HG02678 (cell line): ENCODE measurements around the gene NEK7.
"Not testable (repeated sequence)": the region's sequence is repeated elsewhere in the genome, so short reads cannot be mapped to it uniquely, and the experiment has no call there.

Experiments
- ATAC-seq: cut with Tn5 transposase; IDR thresholded peaks from one replicate; pipeline ENCODE4 v1.9.1; 2021; ENCODE audit warnings: mild to moderate bottlenecking, moderate library complexity; ENCODE audit not compliant: unreplicated experiment

NEK7 gene

DNA sequence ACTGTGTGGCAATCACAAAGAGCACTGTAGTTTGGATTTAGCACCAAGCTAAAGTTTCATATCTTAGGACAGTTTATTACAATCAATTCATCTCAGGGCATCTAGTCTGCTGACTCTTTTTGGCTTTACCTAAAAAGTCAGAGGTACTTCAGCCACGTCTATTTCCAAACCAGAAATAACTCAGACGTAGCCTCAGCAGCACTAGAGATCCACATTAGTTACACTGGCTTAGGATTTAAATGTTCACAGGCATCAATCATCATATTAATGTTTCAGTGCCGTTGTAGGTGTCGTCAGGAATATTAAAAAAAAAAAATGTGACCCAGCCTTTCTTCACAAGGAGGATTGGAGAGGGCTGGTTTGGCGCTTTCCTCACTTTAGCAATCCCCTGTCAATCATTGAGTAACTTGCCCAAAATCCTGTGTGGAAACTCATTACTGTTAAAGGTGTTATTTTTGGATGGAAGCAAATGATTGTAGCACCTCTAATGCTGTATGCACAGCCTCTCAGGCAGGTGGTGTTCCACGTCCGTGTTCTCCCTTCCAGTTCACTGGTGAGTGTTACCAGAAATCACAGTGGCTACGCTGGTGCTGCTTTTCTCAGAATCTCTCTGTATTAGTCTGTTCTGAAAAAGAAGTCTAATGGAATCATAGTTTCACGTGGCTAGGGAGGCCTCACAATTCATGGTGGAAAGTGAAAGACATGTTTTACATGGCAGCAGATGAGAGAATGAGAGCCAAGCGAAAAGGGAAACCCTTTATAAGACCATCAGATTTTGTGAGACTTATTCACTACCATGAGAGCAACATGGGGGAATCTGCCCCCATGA, 45.4 kb downstream of the NEK7 start:
- ATAC-seq = peak; percentile 88

DNA sequence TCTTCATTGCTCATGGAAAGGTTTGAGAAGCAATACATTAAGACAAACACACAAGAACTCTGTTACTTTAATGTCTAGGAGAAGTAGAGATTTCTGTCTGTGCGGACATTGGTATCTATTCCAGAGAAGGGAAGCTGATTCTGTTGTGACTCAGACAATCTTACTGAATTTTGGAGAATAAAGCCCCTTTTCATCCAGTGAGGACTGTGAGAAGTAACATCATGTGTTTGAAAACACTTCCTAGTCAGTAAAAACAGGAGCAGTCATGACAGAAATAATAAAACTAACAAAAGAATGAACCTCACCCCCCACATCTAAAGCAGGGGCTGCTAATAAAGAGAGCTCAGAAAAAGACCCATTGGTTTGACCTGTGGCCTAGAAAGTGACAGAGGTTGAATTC, 46.6 kb downstream of the NEK7 start:
- ATAC-seq = no peak

GRCh38 chr1:198205016-198205684, 48.4 kb downstream of the NEK7 start:
- ATAC-seq = no peak

DNA sequence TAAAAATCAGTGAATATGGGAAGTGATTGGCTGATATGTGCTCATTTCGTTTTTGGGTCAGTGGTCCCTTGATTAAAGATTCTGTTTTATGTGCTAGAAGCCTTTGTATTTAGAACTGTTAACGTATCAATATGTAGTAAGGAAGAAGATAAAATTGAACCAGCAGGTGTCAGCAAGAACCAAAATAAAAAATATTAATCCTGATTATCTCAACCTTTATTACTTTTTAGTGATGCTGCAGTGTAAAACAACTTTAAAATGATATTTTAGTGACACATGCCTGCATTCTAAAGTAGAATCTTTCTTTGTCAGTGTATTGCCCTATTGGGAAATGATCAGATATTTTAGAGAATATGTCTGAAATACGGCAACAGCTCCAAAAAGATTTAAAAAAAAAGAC, 49.5 kb downstream of the NEK7 start:
- ATAC-seq = no peak

DNA sequence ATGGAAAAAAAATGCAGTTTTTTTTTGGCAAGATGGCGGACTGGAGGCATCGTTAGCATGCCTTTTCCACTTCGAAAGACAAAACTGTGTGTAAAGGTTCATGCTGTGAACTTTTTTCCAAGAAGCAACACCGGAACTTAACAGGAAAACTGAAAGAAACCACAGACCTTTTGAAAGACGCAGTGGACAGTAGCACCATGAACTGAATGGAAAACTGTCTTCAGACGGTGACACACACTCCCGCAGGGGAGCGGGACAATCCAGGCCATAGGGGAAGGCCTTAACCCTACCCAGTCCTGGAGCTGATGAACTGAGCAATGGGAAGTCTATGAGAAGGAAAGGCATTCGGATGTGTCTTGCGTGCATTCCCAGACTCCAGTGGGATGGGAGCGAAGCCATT, 54.9 kb downstream of the NEK7 start:
- ATAC-seq = no peak

DNA sequence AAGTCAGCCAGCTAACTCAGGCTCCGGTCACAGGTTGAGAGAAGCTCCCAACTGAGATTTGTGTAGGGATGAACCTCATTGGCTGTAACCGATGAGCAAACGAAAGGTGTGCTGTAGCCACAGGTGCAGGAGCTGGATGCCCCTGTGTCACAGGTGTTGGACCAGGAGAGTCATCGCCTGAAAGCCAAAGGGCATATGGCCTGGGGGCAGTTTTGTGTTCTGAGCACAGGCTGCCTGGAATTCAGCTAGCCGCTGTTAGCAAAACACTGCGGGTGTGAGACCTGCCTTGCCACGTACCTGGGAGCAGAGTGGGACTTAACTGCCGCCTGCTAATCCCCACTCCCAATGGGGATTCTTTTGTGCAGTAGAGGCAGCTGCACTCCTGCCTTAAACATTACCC, 55.3 kb downstream of the NEK7 start:
- ATAC-seq = no peak

- no peak for ATAC-seq
Observed at GRCh38 chr1:198212675-198213074, 55.9 kb downstream of the NEK7 start.

DNA sequence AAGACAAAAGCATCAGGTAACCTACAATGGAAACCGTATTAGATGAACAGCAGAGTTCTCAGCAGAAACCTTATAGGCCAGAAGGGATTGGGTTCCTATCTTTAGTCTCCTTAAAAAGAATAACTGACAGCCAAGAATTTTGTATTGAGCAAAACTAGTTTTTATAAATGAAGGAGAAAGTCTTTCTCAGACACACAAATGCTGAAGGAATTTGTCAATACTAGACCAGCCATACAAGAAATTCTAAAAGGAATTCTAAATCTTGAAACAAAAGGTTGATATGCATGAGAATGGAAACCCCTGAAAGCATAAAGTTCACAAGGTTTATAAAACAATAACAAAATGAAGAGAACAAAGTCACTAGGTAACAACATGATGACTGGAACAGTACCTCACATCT, 58.1 kb downstream of the NEK7 start:
- no peak for ATAC-seq

DNA sequence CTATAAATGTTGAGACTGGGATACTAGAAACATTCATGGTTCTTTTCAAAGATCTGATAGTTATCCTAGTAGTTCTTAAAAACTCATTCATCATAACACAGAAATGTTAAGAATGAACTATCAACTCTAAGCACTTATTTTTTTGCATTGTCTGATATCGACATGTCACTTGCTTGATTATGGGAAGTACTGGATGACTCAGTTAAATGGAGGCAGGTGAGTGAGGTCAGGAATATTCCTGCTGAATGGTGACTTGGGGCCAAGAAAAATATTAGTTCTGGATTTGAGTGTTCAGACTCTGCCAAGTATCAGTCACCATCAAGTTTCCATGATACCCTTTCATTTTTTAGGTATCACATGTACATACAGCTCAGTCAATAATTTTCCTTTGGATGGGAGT, 63.6 kb downstream of the NEK7 start:
- ATAC-seq = no peak

DNA sequence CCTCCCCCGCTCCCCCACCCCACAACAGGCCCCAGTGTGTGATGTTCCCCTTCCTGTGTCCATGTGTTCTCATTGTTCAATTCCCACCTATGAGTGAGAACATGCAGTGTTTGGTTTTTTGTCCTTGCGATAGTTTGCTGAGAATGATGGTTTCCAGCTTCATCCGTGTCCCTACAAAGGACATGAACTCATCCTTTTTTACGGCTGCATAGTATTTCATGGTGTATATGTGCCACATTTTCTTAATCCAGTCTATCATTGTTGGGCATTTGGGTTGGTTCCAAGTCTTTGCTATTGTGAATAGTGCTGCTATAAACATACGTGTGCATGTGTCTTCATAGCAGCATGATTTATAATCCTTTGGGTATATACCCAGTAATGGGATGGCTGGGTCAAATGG, 70.2 kb downstream of the NEK7 start:
- not testable (repeated sequence) for ATAC-seq

- ATAC-seq = not testable (repeated sequence)
Observed at GRCh38 chr1:198227454-198227853, 70.7 kb downstream of the NEK7 start.

- ATAC-seq = no peak
Observed at GRCh38 chr1:198228925-198229324, 72.1 kb downstream of the NEK7 start.

- no peak for ATAC-seq
Observed at GRCh38 chr1:198231779-198232178, 75.0 kb downstream of the NEK7 start.

GRCh38 chr1:198232378-198232777, 75.6 kb downstream of the NEK7 start:
- ATAC-seq = no peak

- no peak for ATAC-seq
Observed at GRCh38 chr1:198232940-198233675, 76.3 kb downstream of the NEK7 start.

- ATAC-seq = peak; percentile 63
Observed at GRCh38 chr1:198234520-198235251, 77.9 kb downstream of the NEK7 start.

- no peak for ATAC-seq
Observed at GRCh38 chr1:198238121-198238520, 81.3 kb downstream of the NEK7 start.

DNA sequence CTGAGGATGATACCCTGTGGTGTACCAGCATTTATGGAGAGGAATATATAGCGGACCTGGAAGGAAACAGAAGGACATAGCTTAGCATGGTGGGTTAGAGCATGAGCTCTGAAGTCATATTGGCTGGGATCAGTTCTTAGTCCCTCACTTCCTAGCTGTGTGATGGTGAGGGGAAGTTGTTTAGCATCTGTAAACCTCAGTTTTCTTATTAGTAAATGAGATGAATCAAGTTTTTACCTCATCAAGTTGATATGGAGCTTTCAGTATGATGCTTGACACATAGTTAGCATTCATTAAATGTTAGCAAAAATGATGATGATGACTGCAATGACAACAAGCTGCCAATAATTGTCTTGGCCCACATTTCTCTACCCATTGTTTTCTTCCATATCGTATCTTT, 84.8 kb downstream of the NEK7 start:
- no peak for ATAC-seq

DNA sequence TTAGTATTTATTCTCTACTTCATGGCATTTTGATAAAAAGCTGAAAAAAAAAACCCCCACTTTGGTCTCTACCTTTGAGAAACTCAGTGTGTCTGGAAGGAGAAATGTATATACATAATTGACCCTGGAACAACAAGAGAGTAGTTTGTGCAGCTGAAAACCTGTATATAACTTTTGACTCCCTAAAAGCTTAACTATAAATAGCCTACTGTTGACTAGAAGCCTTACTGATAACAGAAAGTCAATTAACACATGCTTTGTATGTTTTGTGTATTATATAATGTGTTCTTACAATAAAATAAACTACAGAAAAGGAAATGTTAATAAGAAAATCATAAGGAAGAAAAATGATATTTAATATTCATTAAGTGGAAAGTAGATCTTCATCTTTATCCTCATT, 88.0 kb downstream of the NEK7 start:
- no peak for ATAC-seq

DNA sequence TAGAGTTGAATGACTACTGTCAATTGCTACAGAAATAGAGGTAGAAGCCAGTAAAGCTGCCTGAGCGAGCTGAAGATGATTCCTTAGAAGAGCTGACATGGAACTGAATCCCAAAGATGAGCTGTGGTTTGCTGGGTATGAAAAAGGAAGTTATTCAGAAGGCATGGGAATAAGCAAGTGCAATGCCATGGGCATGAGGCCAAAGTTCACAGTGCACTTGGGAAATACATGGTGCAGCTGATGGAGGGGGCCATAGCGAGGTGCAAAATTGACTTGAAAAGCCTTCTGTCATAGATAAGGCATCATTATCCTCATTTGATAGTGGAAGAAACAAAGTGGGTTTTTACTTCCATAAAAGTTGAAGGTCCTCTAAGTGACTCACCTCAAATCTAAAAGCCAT, 88.6 kb downstream of the NEK7 start:
- no peak for ATAC-seq

DNA sequence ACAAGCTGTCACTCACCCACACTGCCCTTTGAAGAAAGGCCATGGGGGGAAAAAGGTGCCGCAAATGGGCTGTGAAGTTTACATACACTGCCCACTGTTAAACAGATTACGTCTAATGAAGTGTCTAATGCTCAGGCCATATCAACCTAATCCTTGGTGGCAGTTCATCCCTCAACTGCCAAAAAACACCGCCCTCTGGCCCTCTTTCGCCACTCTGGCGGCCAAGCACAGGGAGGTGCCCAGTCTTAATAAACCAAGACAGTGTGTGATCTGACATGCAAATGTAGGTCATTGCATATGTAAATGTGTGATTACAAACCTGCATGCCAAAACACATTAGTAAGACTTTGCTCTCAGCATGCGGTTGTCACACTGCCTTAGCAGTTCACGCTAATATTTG, 89.5 kb downstream of the NEK7 start:
- ATAC-seq = no peak
